NCI-H1694 (cell line): ENCODE results near the gene SEMG2.

Experiments
- DNase-seq: peaks from one replicate; lab custom pipeline; 2025; lab: John Stamatoyannopoulos, UW

SEMG2 gene

GRCh38 chr20:45230631-45231030 lies 9.5 kb downstream of the SEMG2 start:
- DNase-seq = no peak

DNA sequence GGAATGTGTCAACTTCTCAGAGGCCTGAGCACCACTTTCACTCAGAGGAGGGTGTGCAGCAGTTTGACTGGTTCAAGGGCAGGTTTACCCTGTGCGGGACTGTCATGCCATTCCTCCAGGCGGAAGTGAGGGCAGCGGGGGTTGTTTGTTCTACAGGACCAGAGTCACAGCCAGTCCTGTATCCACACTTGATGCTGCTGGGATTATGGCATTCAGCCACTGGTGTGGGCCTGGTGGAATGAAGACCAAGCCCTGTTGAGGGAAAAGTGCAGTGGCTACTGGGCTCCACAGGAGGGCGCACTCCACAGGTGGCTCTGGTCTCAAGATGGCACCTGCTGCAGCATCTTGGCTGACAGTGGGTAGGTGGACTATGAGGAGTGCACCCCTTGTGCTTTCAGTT lies 14.8 kb downstream of the SEMG2 start:
- no peak for DNase-seq

- DNase-seq = no peak
Observed at GRCh38 chr20:45238139-45238538, 17.0 kb downstream of the SEMG2 start.

DNA sequence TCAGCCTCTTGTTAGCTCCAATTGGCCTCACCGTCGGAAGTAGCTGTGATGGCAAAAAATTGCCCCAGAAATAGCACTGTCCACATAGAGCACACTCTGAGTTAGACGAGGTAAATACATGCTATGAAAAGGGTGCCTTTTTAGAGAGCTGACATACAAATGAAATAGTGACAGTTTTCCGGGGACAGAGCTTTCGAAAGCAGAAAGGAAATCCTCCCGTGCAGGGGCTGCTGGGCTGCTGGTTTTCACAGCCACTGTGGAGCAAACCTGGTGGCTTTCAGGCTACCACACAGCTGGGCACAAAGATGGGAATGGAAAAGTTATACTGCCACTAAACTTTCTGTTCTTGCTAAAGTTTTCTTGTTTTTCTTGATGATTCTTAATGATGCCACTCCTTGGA lies 24.9 kb downstream of the SEMG2 start:
- DNase-seq = no peak

GRCh38 chr20:45247865-45248264 lies 26.7 kb downstream of the SEMG2 start:
- DNase-seq = no peak

- no peak for DNase-seq
Observed at GRCh38 chr20:45248609-45249008, 27.4 kb downstream of the SEMG2 start.

- DNase-seq = no peak
Observed at GRCh38 chr20:45251884-45252560, 30.8 kb downstream of the SEMG2 start.

- no peak for DNase-seq
Observed at GRCh38 chr20:45253261-45253660, 32.1 kb downstream of the SEMG2 start.

DNA sequence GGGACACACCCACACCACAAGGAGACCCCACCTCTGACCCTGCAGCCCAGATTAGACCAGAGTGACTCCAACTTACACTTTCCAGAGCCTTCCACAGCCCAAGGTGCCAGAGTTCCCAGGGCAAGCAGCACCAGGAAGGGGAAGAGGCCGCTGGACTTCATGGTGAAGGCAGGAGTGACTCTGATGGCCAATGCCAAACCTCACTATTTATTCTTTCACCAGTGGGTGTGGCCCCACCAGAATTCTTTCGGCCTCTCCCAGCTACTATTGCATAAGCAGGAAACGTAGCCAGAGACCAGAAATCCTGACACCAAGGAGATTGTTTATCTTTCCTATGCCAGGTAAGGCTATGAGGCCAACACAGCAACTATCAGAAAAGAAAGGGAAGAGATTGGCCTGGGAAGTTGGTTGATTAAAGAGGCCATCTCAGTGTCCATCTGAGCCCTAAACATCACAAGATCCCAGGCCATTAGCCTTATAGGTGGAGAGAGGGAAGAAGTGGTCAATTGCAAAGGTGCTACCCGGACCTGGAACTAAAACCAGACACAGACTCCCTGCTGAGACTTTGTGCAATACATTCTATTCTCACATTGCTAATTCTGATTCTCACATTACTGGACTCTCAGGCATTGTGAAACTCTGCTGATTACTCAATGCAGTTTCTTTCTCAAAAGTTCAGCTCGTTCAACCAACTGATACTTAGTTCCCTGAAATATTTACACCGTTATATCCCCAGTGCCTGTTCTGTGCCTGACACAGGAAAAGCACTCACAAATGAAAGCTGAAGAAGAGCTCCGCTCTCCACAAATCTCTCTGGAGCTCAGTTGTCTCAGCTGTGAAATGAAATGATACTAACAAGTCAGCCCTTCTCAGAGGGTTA lies 33.5 kb downstream of the SEMG2 start, which contains the start of gene SLPI:
TSS of gene SLPI (minus strand) at position 182 of the 880 bp plus-strand sequence. CDS start at position 161, 21 bp downstream.
- no peak for DNase-seq

DNA sequence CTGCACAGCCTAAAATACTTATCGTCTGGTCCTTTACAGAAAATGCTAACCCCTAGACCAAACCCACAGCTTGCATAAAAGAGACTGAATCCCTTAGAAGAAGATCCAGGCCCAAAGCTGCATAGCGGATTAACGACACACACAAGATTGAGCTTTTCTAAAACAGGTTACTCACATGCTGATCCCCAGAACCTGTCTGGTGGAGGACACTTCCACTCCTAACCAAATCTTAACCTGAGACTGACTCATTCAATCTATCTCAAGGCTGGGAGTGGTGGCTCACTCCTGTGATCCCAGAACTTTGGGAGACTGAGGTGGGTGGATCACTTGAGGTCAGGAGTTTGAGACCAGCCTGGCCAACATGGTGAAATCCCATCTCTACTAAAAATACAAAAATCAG lies 36.0 kb downstream of the SEMG2 start:
- DNase-seq = no peak

DNA sequence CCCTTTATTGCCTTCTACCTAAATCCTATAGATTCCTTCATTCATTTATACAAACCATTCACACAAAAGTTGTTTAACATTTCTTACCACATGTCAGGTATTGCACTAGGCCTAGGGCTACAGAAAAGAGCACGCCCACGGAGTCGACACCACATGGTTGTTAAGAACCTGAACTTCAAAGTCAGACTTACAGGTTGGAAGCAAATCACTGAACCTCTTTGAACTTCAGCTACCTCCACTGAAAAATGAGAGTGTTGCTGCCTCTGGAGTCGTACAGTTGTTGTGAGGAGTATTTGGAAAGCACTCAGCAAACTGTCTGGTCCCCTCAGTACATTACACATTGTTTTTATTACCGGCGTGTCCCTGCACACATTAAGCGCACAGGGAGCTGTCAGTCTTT lies 36.5 kb downstream of the SEMG2 start:
- DNase-seq = no peak

DNA sequence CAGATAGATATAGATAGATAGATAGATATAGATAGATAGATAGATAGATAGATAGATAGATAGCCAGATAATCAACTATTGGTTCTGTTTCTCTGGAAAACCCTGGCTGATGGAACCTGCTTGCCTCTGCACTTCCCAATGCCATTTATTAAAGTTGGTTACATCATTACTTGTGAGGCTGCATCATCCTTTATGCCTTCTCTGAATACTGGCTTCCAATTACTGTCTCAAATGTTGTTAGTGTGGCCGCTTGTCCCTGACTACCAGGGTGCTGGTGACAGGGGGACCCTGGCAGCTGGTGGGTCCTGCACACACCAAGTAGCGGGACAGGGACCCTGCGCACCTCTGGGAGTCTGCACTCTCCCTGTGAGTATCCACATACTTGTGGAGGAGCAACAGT lies 37.1 kb downstream of the SEMG2 start:
- no peak for DNase-seq

DNA sequence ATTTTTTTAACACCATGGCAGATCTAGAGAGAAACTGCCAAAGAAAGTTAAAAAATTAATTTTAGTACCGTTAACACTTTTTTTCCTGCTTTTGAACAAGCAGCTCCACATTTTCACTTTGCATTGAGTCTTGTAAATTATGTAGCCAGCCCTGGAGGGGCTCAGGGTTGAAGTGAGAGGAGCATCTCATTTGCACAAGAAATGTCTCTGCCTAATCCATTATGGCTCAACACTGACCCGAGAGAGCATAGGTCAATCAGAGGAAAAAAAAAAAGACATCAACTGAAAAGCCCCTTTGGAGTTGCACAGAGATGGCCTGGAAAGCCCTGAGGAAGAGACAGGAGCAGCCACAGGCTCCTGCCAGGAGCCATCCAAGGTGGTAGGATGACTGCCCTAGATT lies 37.5 kb downstream of the SEMG2 start:
- DNase-seq = no peak

- no peak for DNase-seq
Observed at GRCh38 chr20:45263556-45264266, 42.5 kb downstream of the SEMG2 start.

DNA sequence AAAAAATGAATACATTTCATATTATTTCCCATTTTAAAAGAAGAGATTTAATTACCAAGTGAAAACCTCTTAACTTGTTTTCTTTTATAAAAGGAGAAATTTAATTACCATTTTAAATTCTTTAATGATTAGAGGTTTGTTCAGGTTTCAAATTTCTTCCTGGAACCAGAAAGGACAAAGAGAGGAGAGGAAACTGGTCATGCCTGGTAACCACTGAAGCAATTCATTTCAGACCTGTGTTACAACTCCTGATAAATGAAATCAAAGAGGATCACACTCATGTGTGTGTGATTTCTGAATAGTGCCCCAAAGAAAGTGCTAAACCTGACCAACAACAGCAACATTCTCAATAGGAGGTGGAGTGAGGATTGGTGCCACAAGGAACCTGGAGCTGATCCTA lies 45.8 kb downstream of the SEMG2 start:
- no peak for DNase-seq

GRCh38 chr20:45268531-45268930 lies 47.4 kb downstream of the SEMG2 start:
- DNase-seq = no peak

- no peak for DNase-seq
Observed at GRCh38 chr20:45269056-45269455, 47.9 kb downstream of the SEMG2 start.

DNA sequence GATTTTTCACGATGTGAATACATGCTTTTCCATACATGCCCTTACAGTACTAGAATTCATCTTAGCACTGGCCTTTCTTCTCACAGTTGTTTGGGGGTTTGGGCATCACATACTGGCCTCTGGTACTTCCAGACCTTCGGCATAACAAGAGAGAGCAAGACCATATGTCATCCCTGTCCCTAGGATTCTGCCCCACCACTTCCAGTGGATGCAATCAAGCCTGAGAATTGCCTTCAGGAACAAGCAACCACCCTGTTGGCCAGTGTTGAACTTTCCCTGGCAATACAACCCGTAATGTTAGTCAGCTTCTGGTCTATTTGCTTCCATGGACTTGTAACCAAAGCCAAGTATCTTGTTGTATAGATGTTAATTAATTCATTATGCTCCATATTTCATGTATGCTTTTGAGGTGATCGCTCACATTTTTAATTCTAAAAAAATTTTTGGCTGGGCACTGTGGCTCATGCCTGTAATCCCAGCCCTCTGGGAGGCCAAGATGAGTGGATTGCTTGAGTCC lies 48.6 kb downstream of the SEMG2 start:
- no peak for DNase-seq
